ENCODE data around the gene AGR2. TPM values are rescaled to one million over a fixed set of nuclear protein-coding genes. Genes with fewer than 3 reads are reported as not detected.

AGR2 gene
- total and polyA plus RNA-seq, 2 of the 4 experiments (the other 2 are of a cell fraction), result not detected

DNA sequence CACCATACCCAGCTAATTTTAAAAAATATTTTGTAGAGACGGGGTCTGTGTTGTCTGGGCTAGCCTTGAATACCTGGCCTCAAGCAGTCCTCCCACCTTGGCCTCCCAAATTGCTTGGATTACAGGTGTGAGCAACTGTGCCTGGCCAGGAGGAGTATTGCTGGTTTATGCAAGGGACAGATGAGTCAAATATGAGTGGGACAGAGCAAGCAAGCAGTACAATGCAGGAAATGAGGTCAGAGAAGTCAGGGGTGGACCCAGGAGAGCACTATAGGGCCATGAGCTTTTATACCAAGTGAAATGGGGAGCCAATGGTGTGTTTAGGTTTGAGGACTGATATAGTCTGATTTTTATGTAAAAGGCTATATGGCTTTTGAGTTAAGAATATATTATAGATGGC, 45.0 kb downstream of the AGR2 start:
- Histone ChIP-seq H3K4ac (ENCODE audit: low read depth, low read length) (no peak overlapping the region), H3K79me1 (ENCODE audit: low read depth in 1 of 2, low read length in 2 of 2) (no peaks in the 10 kb centered on the region), H2BK15ac (ENCODE audit: low read depth, low read length) (no peak overlapping the region), H3K4me3 (ENCODE audit: insufficient read depth, low read depth, low read length) (no peak overlapping the region), H4K5ac (ENCODE audit: low read depth, low read length) (no peak overlapping the region), H3K4me1 (ENCODE audit: control insufficient read depth, insufficient read depth, low read length) (no peaks in the 10 kb centered on the region), H2AK5ac (ENCODE audit: low read depth, low read length) (no peak overlapping the region), H2BK20ac (ENCODE audit: low read depth, low read length) (no peak overlapping the region), H2BK120ac (ENCODE audit: low read depth, low read length) (no peak overlapping the region), H4K20me1 (ENCODE audit: insufficient read depth, low read length) (no peaks in the 10 kb centered on the region), H3K27me3 (ENCODE audit: control insufficient read depth, insufficient read depth, low read length) (no peaks in the 10 kb centered on the region), H3K9me3 (ENCODE audit: control insufficient read depth, insufficient read depth, low read length) (no peaks in the 10 kb centered on the region), H3K14ac (replicated peaks; ENCODE audit: low read depth, low read length) (no peak overlapping the region), H4K8ac (ENCODE audit: low read depth in 2 of 2, low read length in 2 of 2) (no peak overlapping the region), H3K4me2 (ENCODE audit: low read depth, low read length) (no peak overlapping the region), H3K23ac (ENCODE audit: low read depth, low read length) (no peak overlapping the region), H3K9ac (ENCODE audit: low read depth, low read length) (no peak overlapping the region), H3K9me1 (ENCODE audit: insufficient read depth, low read length) (no peaks in the 10 kb centered on the region), H3K36me3 (ENCODE audit: control insufficient read depth, insufficient read depth, low read length) (no peaks in the 10 kb centered on the region), H4K91ac (ENCODE audit: insufficient read depth, low read depth, low read length) (no peak overlapping the region), H3K56ac (ENCODE audit: extremely low read depth, insufficient read depth, low read length) (no peak overlapping the region), H3K18ac (ENCODE audit: low read depth, low read length) (no peak overlapping the region), H3K27ac (ENCODE audit: insufficient read depth, low read length) (no peak overlapping the region), H2AFZ (replicated peaks; ENCODE audit: low read length, poor library complexity) (no peak overlapping the region), H2BK5ac (ENCODE audit: low read depth, low read length, poor library complexity, severe bottlenecking) (no peak overlapping the region), H2AK9ac (replicated peaks; ENCODE audit: low read depth, low read length, poor library complexity) (no peak overlapping the region)
- POLR2A ChIA-PET (ENCODE audit: unreplicated experiment), result no interaction called here
- TF ChIP-seq, protein P1, sequence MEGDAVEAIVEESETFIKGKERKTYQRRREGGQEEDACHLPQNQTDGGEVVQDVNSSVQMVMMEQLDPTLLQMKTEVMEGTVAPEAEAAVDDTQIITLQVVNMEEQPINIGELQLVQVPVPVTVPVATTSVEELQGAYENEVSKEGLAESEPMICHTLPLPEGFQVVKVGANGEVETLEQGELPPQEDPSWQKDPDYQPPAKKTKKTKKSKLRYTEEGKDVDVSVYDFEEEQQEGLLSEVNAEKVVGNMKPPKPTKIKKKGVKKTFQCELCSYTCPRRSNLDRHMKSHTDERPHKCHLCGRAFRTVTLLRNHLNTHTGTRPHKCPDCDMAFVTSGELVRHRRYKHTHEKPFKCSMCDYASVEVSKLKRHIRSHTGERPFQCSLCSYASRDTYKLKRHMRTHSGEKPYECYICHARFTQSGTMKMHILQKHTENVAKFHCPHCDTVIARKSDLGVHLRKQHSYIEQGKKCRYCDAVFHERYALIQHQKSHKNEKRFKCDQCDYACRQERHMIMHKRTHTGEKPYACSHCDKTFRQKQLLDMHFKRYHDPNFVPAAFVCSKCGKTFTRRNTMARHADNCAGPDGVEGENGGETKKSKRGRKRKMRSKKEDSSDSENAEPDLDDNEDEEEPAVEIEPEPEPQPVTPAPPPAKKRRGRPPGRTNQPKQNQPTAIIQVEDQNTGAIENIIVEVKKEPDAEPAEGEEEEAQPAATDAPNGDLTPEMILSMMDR (conservative IDR thresholded peaks at IDR 0.05; ENCODE audit: low read depth, low read length), result no peak
- TF ChIP-seq MAZ (IDR thresholded peaks at IDR 0.05; ENCODE audit: borderline replicate concordance, low read depth, low read length) (no peak), BHLHE40 (IDR thresholded peaks at IDR 0.05; ENCODE audit: low read depth, low read length) (no peak), SMC3 (IDR thresholded peaks at IDR 0.05; ENCODE audit: low read depth, low read length) (no peak), CEBPB (IDR thresholded peaks at IDR 0.05; ENCODE audit: low read depth, low read length) (no peak), MXI1 (IDR thresholded peaks at IDR 0.05; ENCODE audit: borderline replicate concordance, low read depth, low read length) (no peak), USF2 (IDR thresholded peaks at IDR 0.05; ENCODE audit: low read depth, low read length) (no peak), FOS (IDR thresholded peaks at IDR 0.05; ENCODE audit: low read depth, low read length) (no peak), POLR2A (IDR thresholded peaks at IDR 0.05; ENCODE audit: low read depth, low read length) (no peak), RFX5 (IDR thresholded peaks at IDR 0.05; ENCODE audit: low read depth, low read length) (no peak), RCOR1 (IDR thresholded peaks at IDR 0.05; ENCODE audit: insufficient replicate concordance, low read length) (no peak), RAD21 (IDR thresholded peaks at IDR 0.05; ENCODE audit: low read length) (no peak), NFE2L2 (IDR thresholded peaks at IDR 0.05; ENCODE audit: low read depth, low read length) (no peak)
- TF ChIP-seq, protein P2, sequence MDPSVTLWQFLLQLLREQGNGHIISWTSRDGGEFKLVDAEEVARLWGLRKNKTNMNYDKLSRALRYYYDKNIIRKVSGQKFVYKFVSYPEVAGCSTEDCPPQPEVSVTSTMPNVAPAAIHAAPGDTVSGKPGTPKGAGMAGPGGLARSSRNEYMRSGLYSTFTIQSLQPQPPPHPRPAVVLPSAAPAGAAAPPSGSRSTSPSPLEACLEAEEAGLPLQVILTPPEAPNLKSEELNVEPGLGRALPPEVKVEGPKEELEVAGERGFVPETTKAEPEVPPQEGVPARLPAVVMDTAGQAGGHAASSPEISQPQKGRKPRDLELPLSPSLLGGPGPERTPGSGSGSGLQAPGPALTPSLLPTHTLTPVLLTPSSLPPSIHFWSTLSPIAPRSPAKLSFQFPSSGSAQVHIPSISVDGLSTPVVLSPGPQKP (IDR thresholded peaks at IDR 0.05; ENCODE audit: borderline replicate concordance, low read depth, low read length), result no peak
- dilution Hi-C loops (cut with HindIII; ENCODE audit: low sequenced_read_pairs, unreplicated experiment) (no loop called here), intact Hi-C loops (cut with micrococcal nuclease) (no loop called here), in situ Hi-C loops (cut with MboI; ENCODE audit: low sequenced_read_pairs) (no loop called here)
- CTCF ChIA-PET, result interaction anchor here (0.6 to 0.7 kb wide), 2 partner anchors 42 to 93 kb away, joined by 3 to 4 read pairs; no protein-coding TSS in a partner anchor
- WGBS, 2 experiments (ENCODE audit: extremely low coverage in 2 of 2, insufficient read length in 1 of 2), result no CpG with 5 or more reads among the region's 1 CpG
- ATAC-seq (ENCODE audit: low read depth) (no peak), DNase-seq (no peak)
- BruUV-seq (replicated peaks), result no TSS peak
